ENCODE data around the gene FCGBP.
"Not testable (repeated sequence)": the region's sequence is repeated elsewhere in the genome, so short reads cannot be mapped to it uniquely, and the experiment has no call there.

FCGBP gene

DNA sequence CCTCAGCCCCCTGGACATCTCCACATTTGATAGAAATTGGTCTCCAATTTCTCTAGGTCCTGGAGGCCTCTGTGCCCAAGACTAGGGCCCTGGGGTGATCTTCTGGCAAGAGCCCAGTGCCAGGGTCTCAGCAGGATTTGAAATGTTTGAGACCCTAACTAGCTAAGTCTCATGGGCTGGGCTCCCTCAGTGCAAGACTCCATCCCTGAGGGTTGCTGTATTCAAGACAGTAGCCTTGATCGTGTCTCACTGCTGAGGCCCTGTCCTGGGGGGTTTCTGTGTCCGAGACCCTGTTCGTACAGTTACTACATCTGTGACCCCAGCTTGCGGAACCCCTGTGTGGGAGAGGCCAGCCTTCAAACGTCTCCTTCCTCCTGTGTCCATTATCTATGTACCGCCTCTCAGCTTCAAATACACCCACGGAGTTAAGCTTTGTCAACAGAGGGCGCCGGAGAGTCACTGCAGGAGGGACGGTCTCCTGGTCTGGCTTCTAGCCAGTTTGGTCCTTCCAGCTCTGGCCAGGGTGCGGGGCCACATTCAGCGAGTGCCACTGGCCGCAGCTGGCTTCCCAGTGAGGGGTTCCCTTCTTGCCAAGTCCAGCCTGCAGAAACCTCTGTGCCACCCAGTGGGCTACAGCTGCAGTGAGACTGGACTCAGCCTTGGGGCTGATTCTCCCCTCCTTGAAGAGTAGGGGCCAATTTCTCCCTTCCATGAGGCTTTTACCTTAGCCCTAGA is 36.8 kb downstream of the FCGBP start:
- TF ChIP-seq, protein P1, sequence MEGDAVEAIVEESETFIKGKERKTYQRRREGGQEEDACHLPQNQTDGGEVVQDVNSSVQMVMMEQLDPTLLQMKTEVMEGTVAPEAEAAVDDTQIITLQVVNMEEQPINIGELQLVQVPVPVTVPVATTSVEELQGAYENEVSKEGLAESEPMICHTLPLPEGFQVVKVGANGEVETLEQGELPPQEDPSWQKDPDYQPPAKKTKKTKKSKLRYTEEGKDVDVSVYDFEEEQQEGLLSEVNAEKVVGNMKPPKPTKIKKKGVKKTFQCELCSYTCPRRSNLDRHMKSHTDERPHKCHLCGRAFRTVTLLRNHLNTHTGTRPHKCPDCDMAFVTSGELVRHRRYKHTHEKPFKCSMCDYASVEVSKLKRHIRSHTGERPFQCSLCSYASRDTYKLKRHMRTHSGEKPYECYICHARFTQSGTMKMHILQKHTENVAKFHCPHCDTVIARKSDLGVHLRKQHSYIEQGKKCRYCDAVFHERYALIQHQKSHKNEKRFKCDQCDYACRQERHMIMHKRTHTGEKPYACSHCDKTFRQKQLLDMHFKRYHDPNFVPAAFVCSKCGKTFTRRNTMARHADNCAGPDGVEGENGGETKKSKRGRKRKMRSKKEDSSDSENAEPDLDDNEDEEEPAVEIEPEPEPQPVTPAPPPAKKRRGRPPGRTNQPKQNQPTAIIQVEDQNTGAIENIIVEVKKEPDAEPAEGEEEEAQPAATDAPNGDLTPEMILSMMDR (IDR thresholded peaks at IDR 0.05; ENCODE audit: low read depth, low read length), result peak; percentile 45
- peak in 1 of 2 donors; percentile 52 for DNase-seq (ENCODE audit: low read depth in 2 of 2)
- H3K4me3 ChIP-seq (replicated peaks in 1 of 2; ENCODE audit: low read depth in 2 of 2, low read length in 2 of 2), result not testable (repeated sequence)

DNA sequence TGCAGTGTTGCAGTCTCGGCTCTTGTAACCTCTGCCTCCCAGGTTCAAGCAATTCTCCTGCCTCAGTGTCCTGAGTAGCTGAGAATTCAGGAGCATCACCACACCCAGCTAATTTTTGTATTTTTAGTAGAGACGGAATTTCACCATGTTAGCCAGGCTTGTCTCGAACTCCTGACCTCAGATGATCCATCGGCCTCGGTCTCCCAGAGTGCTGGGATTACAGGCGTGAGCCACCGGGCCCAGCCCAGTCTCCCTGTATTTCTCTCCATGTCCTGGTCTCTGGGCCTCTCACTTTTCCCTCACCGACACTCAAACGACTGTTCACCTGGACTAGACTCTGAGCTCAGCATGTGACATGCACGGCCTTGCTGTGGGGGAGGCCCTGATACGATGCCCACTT is 39.3 kb downstream of the FCGBP start:
- H3K4me3 ChIP-seq (replicated peaks in 1 of 2; ENCODE audit: low read depth in 2 of 2, low read length in 2 of 2); DNase-seq (ENCODE audit: low read depth in 2 of 2): not testable (repeated sequence)

DNA sequence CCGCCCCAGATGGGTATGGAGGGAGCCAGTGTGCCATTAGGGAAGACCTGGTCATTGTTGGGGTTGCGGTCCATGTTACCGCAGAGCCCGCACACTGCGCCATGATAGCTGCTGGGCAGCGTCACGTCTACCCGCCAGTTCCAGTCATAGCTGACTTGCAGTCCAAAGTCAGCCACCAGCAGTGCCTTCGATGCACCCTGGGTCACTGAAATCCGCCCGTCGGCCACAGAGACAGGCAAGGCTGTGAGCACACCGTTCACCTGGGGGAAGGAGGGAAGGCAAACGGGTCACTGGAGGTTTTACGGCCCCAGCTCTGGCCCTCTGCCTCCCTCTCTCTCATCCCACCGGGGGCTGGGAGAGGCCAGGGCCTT is 40.2 kb downstream of the FCGBP start:
- DNase-seq (ENCODE audit: low read depth in 2 of 2); H3K4me3 ChIP-seq (replicated peaks in 1 of 2; ENCODE audit: low read depth in 2 of 2, low read length in 2 of 2): not testable (repeated sequence)

GRCh38 chr19:39893366-39894235 is 40.8 kb downstream of the FCGBP start:
- DNase-seq (ENCODE audit: low read depth in 2 of 2); H3K4me3 ChIP-seq (replicated peaks in 1 of 2; ENCODE audit: low read depth in 2 of 2, low read length in 2 of 2): not testable (repeated sequence)

DNA sequence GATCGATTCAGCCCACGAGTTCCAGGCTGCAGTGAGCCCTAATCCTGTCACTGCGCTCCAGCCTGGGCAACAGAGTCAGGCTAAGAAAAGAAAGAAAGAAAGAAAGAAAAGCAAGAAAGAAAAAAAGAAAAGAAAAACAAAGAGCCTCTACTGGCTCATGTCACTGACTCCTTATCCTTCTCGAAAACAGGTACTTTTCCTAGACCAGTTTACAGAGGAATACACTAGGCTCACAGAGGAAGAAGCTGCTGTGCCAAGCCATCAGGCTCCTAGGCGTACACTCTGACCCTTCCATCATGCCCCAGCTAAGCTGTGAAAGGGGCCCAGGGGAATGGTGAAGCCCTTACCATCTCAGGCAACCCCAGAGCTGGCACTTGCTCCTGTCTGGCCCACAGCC is 41.9 kb downstream of the FCGBP start:
- H3K4me3 ChIP-seq (replicated peaks in 1 of 2; ENCODE audit: low read depth in 2 of 2, low read length in 2 of 2); DNase-seq (ENCODE audit: low read depth in 2 of 2): not testable (repeated sequence)

GRCh38 chr19:39891660-39892505 is 42.6 kb downstream of the FCGBP start:
- TF ChIP-seq, protein P1 (IDR thresholded peaks at IDR 0.05; ENCODE audit: low read depth, low read length), result peak; percentile 13
- peak in 1 of 2 donors; percentile 11 for DNase-seq (ENCODE audit: low read depth in 2 of 2)
- H3K4me3 ChIP-seq (replicated peaks in 1 of 2; ENCODE audit: low read depth in 2 of 2, low read length in 2 of 2), result not testable (repeated sequence)

DNA sequence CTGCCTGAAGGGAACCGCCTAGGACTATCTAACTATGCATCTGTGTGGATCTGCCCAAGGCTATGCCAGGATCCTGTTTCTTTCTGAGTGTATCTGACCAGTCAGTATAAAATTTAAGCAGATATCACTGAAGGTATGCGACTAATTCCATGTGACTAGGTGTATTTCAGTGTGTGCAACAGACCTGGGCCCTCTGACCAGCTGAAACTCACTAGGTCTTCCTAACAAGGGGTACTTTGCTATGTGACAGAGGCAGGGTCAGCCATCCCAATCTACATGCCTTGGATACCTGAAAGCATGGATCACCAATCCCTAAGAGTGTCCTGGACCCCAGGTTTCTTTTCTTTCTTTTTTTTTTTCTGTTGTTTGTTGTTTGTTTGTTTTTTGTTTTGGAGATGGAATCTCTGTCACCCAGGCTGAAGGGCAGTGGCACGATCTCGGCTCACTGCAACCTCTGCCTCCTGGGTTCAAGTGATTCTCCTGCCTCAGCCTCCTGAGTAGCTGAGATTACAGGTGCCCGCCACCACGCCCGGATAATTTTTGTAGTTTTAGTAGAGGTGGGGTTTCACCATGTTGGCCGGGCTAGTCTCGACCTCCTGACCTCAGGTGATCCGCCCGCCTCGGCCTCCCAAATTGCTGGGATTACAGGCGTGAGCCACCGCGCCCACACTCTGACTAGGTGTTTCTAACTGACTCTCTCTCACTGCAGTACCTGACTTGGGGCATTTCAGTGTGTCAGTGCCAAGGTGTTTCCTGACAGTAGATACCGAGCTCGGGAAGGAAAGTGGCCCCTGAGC is 43.5 kb downstream of the FCGBP start:
- TF ChIP-seq, protein P1 (IDR thresholded peaks at IDR 0.05; ENCODE audit: low read depth, low read length), result no peak
- no peak for DNase-seq (ENCODE audit: low read depth in 2 of 2)
- H3K4me3 ChIP-seq (replicated peaks in 1 of 2; ENCODE audit: low read depth in 2 of 2, low read length in 2 of 2), result no peak overlapping the region

- H3K4me3 ChIP-seq (replicated peaks in 1 of 2; ENCODE audit: low read depth in 2 of 2, low read length in 2 of 2); DNase-seq (ENCODE audit: low read depth in 2 of 2): not testable (repeated sequence)
These were observed 44.3 kb downstream of the FCGBP start for GRCh38 chr19:39889872-39890754.

GRCh38 chr19:39887456-39887951 is 46.9 kb downstream of the FCGBP start:
- not testable (repeated sequence) for H3K4me3 ChIP-seq (replicated peaks in 1 of 2; ENCODE audit: low read depth in 2 of 2, low read length in 2 of 2); DNase-seq (ENCODE audit: low read depth in 2 of 2)

DNA sequence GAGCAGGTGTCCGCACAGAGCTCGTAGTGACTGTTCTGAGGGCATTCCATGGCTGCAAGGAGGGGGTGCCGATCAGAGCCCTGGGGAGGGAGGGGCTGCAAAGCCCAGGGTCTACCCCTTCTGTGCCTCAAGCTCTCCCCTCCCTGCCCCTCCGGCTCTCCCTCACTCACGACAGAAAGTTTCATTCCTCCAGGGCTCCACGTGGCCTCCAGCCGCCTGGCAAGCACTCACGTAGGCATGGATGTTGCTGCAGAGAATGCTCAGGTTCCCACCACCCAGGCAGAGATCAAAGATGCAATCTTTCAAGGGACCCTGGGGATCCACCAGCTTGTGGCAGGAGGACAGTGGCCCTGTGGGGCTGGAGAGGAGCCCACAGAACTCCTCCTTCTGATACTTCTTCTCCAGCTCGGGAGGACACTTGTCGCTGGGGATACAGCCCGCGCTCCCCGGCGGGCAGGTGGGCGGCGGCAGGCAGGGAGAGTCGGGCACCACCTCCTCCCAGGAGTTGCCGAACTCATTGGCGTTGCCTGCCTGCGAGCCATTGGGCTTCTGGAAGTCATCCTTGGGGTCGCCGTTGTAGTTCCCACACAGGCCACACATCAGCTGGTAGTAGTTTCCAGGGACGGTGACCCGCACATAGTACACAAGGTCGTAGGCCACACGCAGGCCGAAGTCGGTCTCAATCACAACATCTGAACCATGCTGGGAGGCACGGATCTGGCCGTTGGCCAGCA is 48.4 kb downstream of the FCGBP start:
- not testable (repeated sequence) for H3K4me3 ChIP-seq (replicated peaks in 1 of 2; ENCODE audit: low read depth in 2 of 2, low read length in 2 of 2); DNase-seq (ENCODE audit: low read depth in 2 of 2)

GRCh38 chr19:39884721-39885120 is 49.7 kb downstream of the FCGBP start:
- not testable (repeated sequence) for H3K4me3 ChIP-seq (replicated peaks in 1 of 2; ENCODE audit: low read depth in 2 of 2, low read length in 2 of 2); DNase-seq (ENCODE audit: low read depth in 2 of 2)
